NOMO-1 treated with DMSO at 0.1 percent for 48 hours (cell line): Measurements from ENCODE around the gene LRRC75B.
"Not testable (repeated sequence)": the region's sequence is repeated elsewhere in the genome, so short reads cannot be mapped to it uniquely, and the experiment has no call there.

Experiments
- DNase-seq: peaks from one replicate; lab custom pipeline; 2025; ENCODE audit not compliant: unreplicated experiment; lab: John Stamatoyannopoulos, UW

LRRC75B gene

GRCh38 chr22:24555165-24556039, 37.5 kb downstream of the LRRC75B start, which contains the start of gene SNRPD3:
Gene SNRPD3, plus strand, starts transcription at chr22:24555999. Its CDS starts 1,676 bp downstream, at chr22:24557675.
- DNase-seq = peak; percentile 96

DNA sequence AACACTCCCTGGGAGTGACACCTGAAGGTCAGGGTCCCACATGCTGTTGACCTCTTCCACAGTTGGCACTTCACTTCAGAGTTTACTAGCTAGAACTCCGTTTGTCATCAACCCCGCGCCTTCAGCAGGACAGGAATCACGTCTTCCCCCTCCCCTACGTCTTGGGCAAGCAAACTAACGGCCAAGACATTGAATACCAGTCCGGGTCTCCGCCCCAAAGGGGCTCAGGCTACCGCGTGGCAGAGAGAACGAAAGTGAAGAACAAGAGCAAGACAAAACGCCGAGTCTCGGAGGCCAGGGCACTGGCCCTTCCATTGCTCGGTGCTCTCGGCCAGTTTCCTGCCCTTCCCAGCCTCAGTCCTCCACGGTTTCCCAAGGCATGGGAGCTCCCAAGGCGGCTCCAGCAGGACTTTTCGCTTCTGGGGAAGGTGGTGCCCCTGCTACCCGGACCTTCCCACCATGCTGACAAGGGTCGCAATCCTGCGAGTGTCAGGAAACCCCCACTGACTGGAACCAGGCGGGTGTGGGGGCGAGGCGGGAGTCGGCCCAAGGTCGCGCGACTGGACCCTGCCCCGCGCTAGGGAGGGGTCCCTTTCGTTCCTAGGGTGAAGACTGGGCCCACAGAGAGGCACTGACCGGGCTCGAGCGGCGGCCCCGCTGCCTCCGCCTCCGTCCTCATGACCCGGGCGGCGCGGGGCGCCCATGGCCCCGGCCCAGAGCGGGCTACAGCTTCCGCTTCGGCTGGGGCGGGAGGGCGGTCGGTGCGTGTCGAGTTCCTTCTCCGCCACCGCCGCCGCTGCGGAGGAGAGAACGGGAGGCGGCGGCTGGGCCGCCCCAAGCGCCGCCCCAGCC, 38.3 kb downstream of the LRRC75B start, which contains the start of gene GUCD1:
GUCD1 (minus strand) TSS at position 826 of the 852 bp plus-strand sequence; CDS start at position 679, 147 bp downstream.
- DNase-seq = peak; percentile 27

DNA sequence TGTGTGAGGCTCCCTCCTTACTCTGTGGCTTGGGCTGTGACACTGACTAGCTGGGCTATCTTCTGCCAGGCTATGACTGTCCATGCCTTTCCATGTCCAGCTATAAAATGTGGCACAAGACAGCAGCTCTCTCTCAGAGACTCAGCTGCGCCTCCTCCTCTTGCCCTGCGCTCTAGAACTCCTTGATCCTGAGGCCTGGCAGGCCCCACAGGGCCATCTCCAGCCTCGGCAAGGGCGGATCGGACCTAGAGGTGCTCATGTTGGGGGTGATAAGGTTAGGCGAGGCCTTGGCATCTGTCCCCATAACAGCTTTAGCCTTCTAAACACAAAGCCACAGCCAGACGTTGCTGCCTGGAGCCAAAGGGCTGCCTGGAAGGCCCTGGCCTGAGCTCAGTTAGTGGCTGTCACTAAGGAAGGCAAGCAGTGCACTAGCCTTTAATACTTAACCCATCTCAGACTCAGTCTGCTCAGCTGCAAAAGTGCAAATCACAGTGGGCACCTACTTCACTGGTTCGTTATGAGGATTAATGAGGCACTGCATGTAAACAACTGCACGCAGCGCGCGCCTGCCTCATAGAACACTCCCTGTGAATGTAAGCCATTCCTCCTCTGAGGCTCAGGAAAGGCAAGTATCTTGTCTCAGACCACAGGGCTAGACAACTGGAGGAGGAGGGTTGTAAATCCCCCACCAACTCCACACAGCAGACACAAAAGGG, 39.1 kb downstream of the LRRC75B start:
- DNase-seq = no peak

- DNase-seq = not testable (repeated sequence)
Measured at GRCh38 chr22:24552503-24553286, 40.2 kb downstream of the LRRC75B start.

DNA sequence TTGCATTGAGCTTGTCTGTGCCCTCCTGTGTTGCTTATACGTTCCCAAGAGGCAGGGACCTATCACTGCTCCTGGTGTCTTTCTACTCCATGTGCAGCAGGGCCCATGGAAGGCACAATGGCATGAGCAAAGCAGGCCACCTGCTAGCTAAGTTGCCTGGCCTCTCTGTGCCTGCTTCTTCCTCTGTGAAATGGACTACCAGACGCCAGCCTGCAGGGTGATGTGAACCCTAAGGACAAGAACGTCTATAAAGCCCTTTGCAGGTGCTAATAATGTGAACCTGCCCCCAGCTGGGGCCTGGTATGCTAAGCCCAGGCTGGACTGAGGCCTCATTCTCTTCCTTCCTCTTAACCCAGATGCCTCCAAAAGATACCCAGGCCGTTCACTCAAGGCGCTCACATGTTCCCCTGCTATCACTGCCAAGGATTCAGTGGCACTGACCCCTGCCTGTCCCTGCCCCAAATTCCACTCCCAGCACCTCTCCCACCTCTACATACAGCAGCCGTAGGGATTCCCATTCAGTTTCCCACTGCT, 41.9 kb downstream of the LRRC75B start:
- DNase-seq = no peak

- DNase-seq = peak; percentile 32
Measured at GRCh38 chr22:24550028-24550901, 42.6 kb downstream of the LRRC75B start.

DNA sequence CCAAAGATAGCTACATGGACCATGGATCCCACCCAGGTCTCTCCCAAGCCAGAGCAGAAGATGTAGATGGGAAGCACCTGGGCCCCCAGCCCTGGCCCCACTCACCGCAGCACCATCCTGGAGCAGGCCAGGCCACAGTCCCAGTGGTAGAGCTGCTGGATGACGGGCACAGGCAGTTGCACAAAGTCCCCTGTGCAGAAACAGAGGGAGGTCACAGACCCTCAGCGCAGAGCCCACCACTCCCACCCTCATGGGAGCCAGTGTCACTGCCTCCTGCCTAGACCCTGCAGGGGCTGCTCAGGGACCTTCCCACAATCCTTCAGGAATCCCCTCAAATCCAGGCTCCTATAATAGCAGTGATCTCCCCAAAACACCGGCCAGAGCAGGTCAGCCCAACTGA, 44.1 kb downstream of the LRRC75B start:
- no peak for DNase-seq

- DNase-seq = no peak
Measured at GRCh38 chr22:24543679-24544243, 49.1 kb downstream of the LRRC75B start.

- DNase-seq = no peak
Measured at GRCh38 chr22:24543185-24543601, 49.7 kb downstream of the LRRC75B start.

- no peak for DNase-seq
Measured at GRCh38 chr22:24542641-24543040, 50.2 kb downstream of the LRRC75B start.

DNA sequence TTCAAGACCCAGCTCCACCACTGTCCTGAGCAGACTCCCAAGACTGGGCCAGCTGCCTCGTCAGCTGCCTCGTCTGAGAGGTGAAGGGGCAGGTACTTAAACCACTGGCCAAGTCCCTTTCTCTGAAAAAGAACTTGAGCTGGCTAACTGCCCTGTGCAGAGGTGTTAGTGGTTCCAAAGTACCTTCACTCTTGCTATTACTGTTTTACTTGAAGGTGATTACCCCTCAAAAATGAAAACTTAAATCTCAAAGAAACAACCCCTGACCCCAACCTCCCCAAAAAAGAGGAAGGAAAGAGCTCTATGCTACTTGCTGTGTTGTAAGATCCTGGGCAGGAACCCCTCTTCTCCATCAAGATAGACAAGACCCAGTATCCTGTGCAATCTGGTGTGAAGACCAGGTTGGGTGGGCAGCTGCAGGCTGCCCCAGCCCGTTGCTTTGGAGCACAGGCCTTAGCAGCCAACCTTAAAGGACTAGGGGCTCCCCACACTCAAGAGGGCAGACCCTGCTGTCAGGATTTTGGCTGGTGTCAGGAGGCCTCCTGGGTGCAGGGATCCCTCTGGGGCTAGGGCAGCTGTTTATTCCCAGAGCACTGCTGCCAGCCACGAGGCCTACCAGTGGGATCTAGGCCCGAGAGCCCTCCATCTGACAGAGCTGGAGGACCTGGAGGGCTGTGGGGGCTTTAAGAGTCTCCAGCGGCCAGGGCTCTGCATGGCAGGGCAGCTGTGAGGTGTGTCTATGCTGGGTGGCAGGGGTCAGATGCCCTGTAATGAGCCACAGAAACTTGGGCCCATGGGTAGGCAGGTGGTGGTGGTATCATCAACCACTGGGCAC, 51.0 kb downstream of the LRRC75B start:
- peak; percentile 34 for DNase-seq

DNA sequence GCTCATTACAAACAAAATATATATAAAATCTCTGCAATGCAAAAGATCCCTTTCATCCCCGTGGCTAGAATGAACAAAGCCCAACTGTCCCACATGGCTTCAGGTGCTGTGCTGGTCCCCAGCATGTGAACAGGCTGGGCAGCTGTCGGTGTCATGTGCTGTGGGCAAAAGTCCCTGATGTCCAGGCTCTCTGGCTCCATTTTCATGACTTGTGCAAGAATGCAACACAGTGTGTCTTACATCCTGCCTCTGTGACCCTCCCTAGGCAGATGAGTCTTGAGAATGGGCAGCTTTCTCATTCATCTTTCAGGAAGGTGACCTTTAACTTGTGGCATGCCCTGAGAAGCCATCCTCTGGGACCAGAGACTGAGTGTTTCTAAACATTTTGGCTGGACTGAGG, 52.4 kb downstream of the LRRC75B start:
- no peak for DNase-seq

GRCh38 chr22:24536089-24536488, 56.8 kb downstream of the LRRC75B start:
- no peak for DNase-seq
